Measurements from ENCODE around the gene KLHL12. TPM values are rescaled to one million over a fixed set of nuclear protein-coding genes. Genes with fewer than 3 reads are reported as not detected.
"Not testable (repeated sequence)": the region's sequence is repeated elsewhere in the genome, so short reads cannot be mapped to it uniquely, and the experiment has no call there.

KLHL12 gene
- total RNA-seq, 1 donor, result 23.2 TPM

GRCh38 chr1:202919615-202920014 is 7.4 kb downstream of the KLHL12 start:
- Histone ChIP-seq H4K20me1 (ENCODE audit: insufficient read depth, low read length) (no peaks in the 10 kb centered on the region), H2AFZ (ENCODE audit: low read length) (no peak overlapping the region), H3K27me3 (ENCODE audit: insufficient read depth, low read length) (no peaks in the 10 kb centered on the region), H3K79me2 (ENCODE audit: insufficient read depth, low read length) (peaks cover 17% of the 10 kb centered on the region), H3K4me1 (ENCODE audit: insufficient read depth, low read length) (no peaks in the 10 kb centered on the region), H3K4me3 (ENCODE audit: insufficient read depth, low read length) (no peak overlapping the region), H3K4me2 (ENCODE audit: insufficient read depth, low read length) (no peak overlapping the region), H3K36me3 (ENCODE audit: insufficient read depth, low read length) (peaks cover 51% of the 10 kb centered on the region), H3K9me3 (ENCODE audit: low read depth, low read length) (no peaks in the 10 kb centered on the region), H3K27ac (ENCODE audit: low read depth, low read length) (no peak overlapping the region)
- DNase-seq (ENCODE audit: insufficient read length, low spot score, missing footprints), result no peak
- no peak for TF ChIP-seq CTCF (IDR thresholded peaks at IDR 0.05; ENCODE audit: extremely low read depth, low read depth, low read length)

GRCh38 chr1:202915146-202915545 is 11.9 kb downstream of the KLHL12 start:
- H3K9me3 ChIP-seq (ENCODE audit: low read depth, low read length), result no peaks in the 10 kb centered on the region
- H3K4me2 ChIP-seq (ENCODE audit: insufficient read depth, low read length), result no peak overlapping the region
- no peak for TF ChIP-seq CTCF (IDR thresholded peaks at IDR 0.05; ENCODE audit: extremely low read depth, low read depth, low read length)
- no peaks in the 10 kb centered on the region for H3K27me3 ChIP-seq (ENCODE audit: insufficient read depth, low read length)
- peaks cover 59% of the 10 kb centered on the region for H3K36me3 ChIP-seq (ENCODE audit: insufficient read depth, low read length)
- H2AFZ ChIP-seq (ENCODE audit: low read length), result no peak overlapping the region
- H3K79me2 ChIP-seq (ENCODE audit: insufficient read depth, low read length), result no peaks in the 10 kb centered on the region
- DNase-seq (ENCODE audit: insufficient read length, low spot score, missing footprints), result no peak
- no peak overlapping the region for H3K27ac ChIP-seq (ENCODE audit: low read depth, low read length)
- H4K20me1 ChIP-seq (ENCODE audit: insufficient read depth, low read length), result no peaks in the 10 kb centered on the region
- H3K4me3 ChIP-seq (ENCODE audit: insufficient read depth, low read length), result no peak overlapping the region
- no peaks in the 10 kb centered on the region for H3K4me1 ChIP-seq (ENCODE audit: insufficient read depth, low read length)

- H3K4me3 ChIP-seq (ENCODE audit: insufficient read depth, low read length); H2AFZ ChIP-seq (ENCODE audit: low read length); DNase-seq (ENCODE audit: insufficient read length, low spot score, missing footprints); H3K79me2 ChIP-seq (ENCODE audit: insufficient read depth, low read length); H3K4me1 ChIP-seq (ENCODE audit: insufficient read depth, low read length); H3K27ac ChIP-seq (ENCODE audit: low read depth, low read length); H3K4me2 ChIP-seq (ENCODE audit: insufficient read depth, low read length); H3K9me3 ChIP-seq (ENCODE audit: low read depth, low read length); H3K27me3 ChIP-seq (ENCODE audit: insufficient read depth, low read length); H4K20me1 ChIP-seq (ENCODE audit: insufficient read depth, low read length): not testable (repeated sequence)
- peaks cover 71% of the 10 kb centered on the region for H3K36me3 ChIP-seq (ENCODE audit: insufficient read depth, low read length)
Measured at GRCh38 chr1:202912476-202912875, 14.6 kb downstream of the KLHL12 start.

- no peaks in the 10 kb centered on the region for H3K9me3 ChIP-seq (ENCODE audit: low read depth, low read length)
- DNase-seq (ENCODE audit: insufficient read length, low spot score, missing footprints), result no peak
- no peak overlapping the region for H3K4me3 ChIP-seq (ENCODE audit: insufficient read depth, low read length)
- H3K27me3 ChIP-seq (ENCODE audit: insufficient read depth, low read length), result no peaks in the 10 kb centered on the region
- no peak overlapping the region for H2AFZ ChIP-seq (ENCODE audit: low read length)
- H3K79me2 ChIP-seq (ENCODE audit: insufficient read depth, low read length), result no peaks in the 10 kb centered on the region
- H3K36me3 ChIP-seq (ENCODE audit: insufficient read depth, low read length), result peaks cover 59% of the 10 kb centered on the region
- H3K4me2 ChIP-seq (ENCODE audit: insufficient read depth, low read length), result no peak overlapping the region
- H3K4me1 ChIP-seq (ENCODE audit: insufficient read depth, low read length), result no peaks in the 10 kb centered on the region
- H3K27ac ChIP-seq (ENCODE audit: low read depth, low read length), result no peak overlapping the region
- TF ChIP-seq CTCF (IDR thresholded peaks at IDR 0.05; ENCODE audit: extremely low read depth, low read depth, low read length), result no peak
- H4K20me1 ChIP-seq (ENCODE audit: insufficient read depth, low read length), result no peaks in the 10 kb centered on the region
Measured at GRCh38 chr1:202909494-202909893, 17.5 kb downstream of the KLHL12 start.
